Ishikawa (cell line): Measurements from ENCODE around the gene GORASP1.

ENCODE experiments used
- CEBPB ChIP-seq: IDR thresholded peaks from 2 replicates; pipeline ENCODE4 v1.6.1; 2012
- CREB1 ChIP-seq: IDR thresholded peaks from 2 replicates; pipeline ENCODE4 v1.6.1; 2012; ENCODE audit warnings: low read depth
- EGR1 ChIP-seq: IDR thresholded peaks from 2 replicates; pipeline ENCODE4 v1.6.1; 2012
- EP300 ChIP-seq: IDR thresholded peaks from 2 replicates; pipeline ENCODE4 v1.6.1; 2012; ENCODE audit warnings: borderline replicate concordance
- FOXM1 ChIP-seq: IDR thresholded peaks from 2 replicates; pipeline ENCODE4 v1.6.1; 2012; ENCODE audit warnings: low read depth, borderline replicate concordance
- MAX ChIP-seq: IDR thresholded peaks from 2 replicates; pipeline ENCODE4 v1.6.1; 2012
- NFIC ChIP-seq: IDR thresholded peaks from 2 replicates; pipeline ENCODE4 v1.6.1; 2012
- RAD21 ChIP-seq: IDR thresholded peaks from 2 replicates; pipeline ENCODE4 v1.6.1; 2012; ENCODE audit warnings: low read depth
- REST ChIP-seq: IDR thresholded peaks from 2 replicates; pipeline ENCODE4 v1.6.1; 2012; ENCODE audit warnings: low read depth, mild to moderate bottlenecking
- TAF1 ChIP-seq: IDR thresholded peaks from 2 replicates; pipeline ENCODE4 v1.6.1; 2012; ENCODE audit warnings: low read depth, mild to moderate bottlenecking
- TCF12 ChIP-seq: IDR thresholded peaks from 2 replicates; pipeline ENCODE4 v1.6.1; 2012; ENCODE audit warnings: low read depth
- TEAD4 ChIP-seq: IDR thresholded peaks from 2 replicates; pipeline ENCODE4 v1.6.1; 2012
- USF1 ChIP-seq: IDR thresholded peaks from 2 replicates; pipeline ENCODE4 v1.6.1; 2012
- YY1 ChIP-seq: IDR thresholded peaks from 2 replicates; pipeline ENCODE4 v1.6.1; 2012; ENCODE audit warnings: low read depth
- ZBTB7A ChIP-seq: IDR thresholded peaks from 2 replicates; pipeline ENCODE4 v1.6.1; 2012; ENCODE audit warnings: low read depth

The GORASP1 gene

GRCh38 chr3:39099738-39100499 lies 7.5 kb downstream of the GORASP1 start:
- no peak for TF ChIP-seq NFIC
- no peak for TF ChIP-seq MAX
- TF ChIP-seq CREB1: no peak
- no peak for TF ChIP-seq YY1
- TF ChIP-seq FOXM1: no peak
- no peak for TF ChIP-seq TCF12
- TF ChIP-seq EP300: no peak
- TF ChIP-seq ZBTB7A: no peak
- no peak for TF ChIP-seq EGR1
- no peak for TF ChIP-seq CEBPB
- no peak for TF ChIP-seq TAF1
- no peak for TF ChIP-seq USF1
- no peak for TF ChIP-seq RAD21

DNA sequence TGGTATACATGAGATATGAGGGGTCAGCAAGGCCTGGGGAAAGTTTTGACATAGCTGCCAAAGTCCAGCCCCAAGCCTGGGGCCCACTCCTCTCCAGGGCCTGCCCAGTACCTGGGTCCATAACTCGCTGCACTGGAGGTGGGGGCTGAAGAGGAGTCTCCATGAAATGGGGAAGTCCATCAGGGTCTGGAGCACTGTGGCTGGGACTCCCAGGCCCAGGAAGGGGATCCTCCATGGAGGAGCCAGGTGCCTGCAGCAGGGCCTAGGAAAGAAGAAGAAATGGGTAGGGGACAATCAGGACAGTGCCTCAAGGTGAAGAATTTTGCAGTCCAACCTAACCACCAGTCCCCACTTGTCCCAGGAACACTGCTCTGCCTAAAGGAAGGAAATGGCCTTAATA lies 8.2 kb downstream of the GORASP1 start:
- TF ChIP-seq ZBTB7A: no peak
- no peak for TF ChIP-seq MAX
- no peak for TF ChIP-seq YY1
- TF ChIP-seq TAF1: no peak
- no peak for TF ChIP-seq FOXM1
- no peak for TF ChIP-seq EGR1
- no peak for TF ChIP-seq TEAD4
- no peak for TF ChIP-seq NFIC
- TF ChIP-seq CEBPB: no peak
- no peak for TF ChIP-seq USF1
- TF ChIP-seq REST: no peak
- TF ChIP-seq EP300: no peak
- TF ChIP-seq CREB1: no peak
- no peak for TF ChIP-seq TCF12

- TF ChIP-seq FOXM1 (no peak), RAD21 (no peak), CREB1 (no peak), MAX (no peak), EGR1 (no peak), CEBPB (no peak), ZBTB7A (no peak), REST (no peak), USF1 (no peak), TCF12 (no peak), NFIC (no peak), EP300 (no peak)
These were observed 8.9 kb downstream of the GORASP1 start for GRCh38 chr3:39098473-39099000.

GRCh38 chr3:39097716-39098472 lies 9.5 kb downstream of the GORASP1 start:
- TF ChIP-seq ZBTB7A (no peak), FOXM1 (no peak), NFIC (no peak), REST (no peak), CEBPB (no peak), MAX (no peak), CREB1 (no peak), TCF12 (no peak), EGR1 (no peak), TEAD4 (no peak), EP300 (no peak), TAF1 (no peak), RAD21 (no peak), YY1 (no peak), USF1 (no peak)
